Measurements from ENCODE around the gene ZNF385C. TPM values are rescaled to one million over a fixed set of nuclear protein-coding genes. Genes with fewer than 3 reads are reported as not detected.

Gene ZNF385C
- total RNA-seq, 1 experiment from 2014 or later = 1.1 TPM

GRCh38 chr17:42090964-42091790, 7.1 kb downstream of the ZNF385C start:
- BruUV-seq (replicated peaks) = no TSS peak
- Histone ChIP-seq H3K79me2 (ENCODE audit: insufficient read depth, low read length) (no peaks in the 10 kb centered on the region), H3K9me2 (ENCODE audit: insufficient read depth) (no peaks in the 10 kb centered on the region), H3K4me2 (ENCODE audit: low read length) (no peak overlapping the region), H3K4me3 (replicated peaks in 1 of 2; ENCODE audit: low read depth in 1 of 2, low read length in 2 of 2) (no peak overlapping the region), H3K36me3 (ENCODE audit: control insufficient read depth in 1 of 2, insufficient read depth in 2 of 2, low read length in 2 of 2) (no peaks in the 10 kb centered on the region), H2AFZ (ENCODE audit: low read depth, low read length, poor library complexity, severe bottlenecking) (no peak overlapping the region), H3K9me3 (ENCODE audit: control insufficient read depth in 1 of 2, insufficient read depth in 1 of 2, low read depth in 1 of 2, low read length in 2 of 2) (no peaks in the 10 kb centered on the region), H3K27me3 (ENCODE audit: insufficient read depth, low read length) (no peaks in the 10 kb centered on the region), H3K9ac (ENCODE audit: low read length) (no peak overlapping the region), H3K4me1 (ENCODE audit: control insufficient read depth in 1 of 2, insufficient read depth in 2 of 2, low read length in 2 of 2) (peaks cover 9 to 20% of the 10 kb centered on the region in 2 experiments; a peak in 3 of 4 replicates), H4K20me1 (ENCODE audit: insufficient read depth) (no peaks in the 10 kb centered on the region), H3K27ac (ENCODE audit: low read depth, low read length) (no peak overlapping the region)
- no peak for TF ChIP-seq POLR2A (IDR thresholded peaks at IDR 0.05; ENCODE audit: borderline replicate concordance, extremely low read depth, insufficient read depth, insufficient read length)
- TF ChIP-seq SRF (IDR thresholded peaks at IDR 0.05; ENCODE audit: low read depth) = no peak
- no peak for TF ChIP-seq ATF3 (IDR thresholded peaks at IDR 0.05)
- TF ChIP-seq FOSL1 (IDR thresholded peaks at IDR 0.05; ENCODE audit: low read depth) = no peak
- no peak for TF ChIP-seq ELF1 (IDR thresholded peaks at IDR 0.05; ENCODE audit: borderline replicate concordance, low read depth)
- TF ChIP-seq ZBTB33 (IDR thresholded peaks at IDR 0.05; ENCODE audit: extremely low read depth, insufficient replicate concordance, low read length) = no peak
- no peak for TF ChIP-seq MAX (IDR thresholded peaks at IDR 0.05)
- TF ChIP-seq EZH2 (IDR thresholded peaks at IDR 0.05) = no peak
- TF ChIP-seq POLR2AphosphoS5 (IDR thresholded peaks at IDR 0.05; ENCODE audit: low read depth, low read length) = no peak
- TF ChIP-seq CEBPB (IDR thresholded peaks at IDR 0.05; ENCODE audit: low read depth) = no peak
- TF ChIP-seq RAD21 (IDR thresholded peaks at IDR 0.05; ENCODE audit: low read depth) = no peak
- TF ChIP-seq TCF7L2 (IDR thresholded peaks at IDR 0.05; ENCODE audit: borderline replicate concordance, extremely low read depth, insufficient read depth, insufficient read length) = no peak
- no peak for TF ChIP-seq ZFX (IDR thresholded peaks at IDR 0.05)
- TF ChIP-seq CBX3 (IDR thresholded peaks at IDR 0.05; ENCODE audit: low read depth) = no peak
- TF ChIP-seq EGR1 (IDR thresholded peaks at IDR 0.05; ENCODE audit: low read depth) = no peak
- ATAC-seq = no peak
- intact Hi-C loops (cut with micrococcal nuclease) = no loop called here
- RAD21 ChIA-PET (ENCODE audit: low non-redundant PET in 1 of 2, low total read pairs in 2 of 2, uncharacterized antibody in 2 of 2, unreplicated experiment in 2 of 2) = no interaction called here
- DNase-seq (ENCODE audit: low read depth, low spot score) = no peak
- POLR2A ChIA-PET = no interaction called here
- CTCF ChIA-PET = interaction anchor here (0.8 to 2.6 kb wide), 3 partner anchors 10 to 23 kb away, joined by 3 to 15 read pairs (median 5); no protein-coding TSS in a partner anchor
